NCI-H146 treated with DMSO at 0.1 percent for 48 hours (cell line): ENCODE data around the gene ZSCAN5C.
"Not testable (repeated sequence)": the region's sequence is repeated elsewhere in the genome, so short reads cannot be mapped to it uniquely, and the experiment has no call there.

Experiments
- DNase-seq: peaks from one replicate; lab custom pipeline; 2025; ENCODE audit not compliant: unreplicated experiment; lab: John Stamatoyannopoulos, UW

The ZSCAN5C gene

GRCh38 chr19:56191711-56192110 is 10.4 kb upstream of the ZSCAN5C start:
- no peak for DNase-seq

DNA sequence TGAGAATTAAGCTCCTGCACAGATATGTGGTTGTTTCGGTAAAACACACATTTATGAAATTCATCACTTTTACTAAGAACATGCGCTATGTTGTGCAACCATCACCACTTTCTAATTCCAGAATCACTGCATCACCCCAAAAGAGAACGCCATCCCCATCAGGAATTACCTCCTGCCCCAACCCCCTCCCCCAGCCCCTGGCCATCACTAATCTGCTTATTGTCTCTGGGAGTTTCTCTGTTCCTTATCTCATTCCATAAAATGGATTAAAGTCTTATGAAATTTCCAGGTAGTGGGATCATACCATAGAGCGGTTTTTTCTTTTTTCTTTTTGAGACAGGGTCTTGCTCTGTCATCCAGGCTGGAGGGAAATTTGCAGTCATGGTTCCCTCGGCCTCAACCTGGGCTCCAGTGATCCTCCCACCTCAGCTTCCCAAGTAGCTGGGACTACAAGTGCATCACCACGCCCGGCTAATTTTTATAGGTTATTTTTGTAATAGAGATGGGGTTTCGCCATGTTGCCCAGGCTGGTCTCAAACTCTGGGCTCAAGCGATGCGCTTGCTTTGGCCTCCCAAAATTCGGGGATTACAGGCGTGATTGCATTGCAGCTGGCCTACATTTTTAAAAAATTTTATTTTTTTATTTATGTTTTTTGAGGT is 8.0 kb upstream of the ZSCAN5C start:
- DNase-seq: no peak

- DNase-seq: not testable (repeated sequence)
These were observed 4.4 kb upstream of the ZSCAN5C start, which contains the start of gene ZSCAN5B for GRCh38 chr19:56197646-56198045. TSS of gene ZSCAN5B (minus strand) at chr19:56197783. CDS start at chr19:56193052, 4,731 bp downstream.

GRCh38 chr19:56199687-56200086 is 2.4 kb upstream of the ZSCAN5C start:
- no peak for DNase-seq

DNA sequence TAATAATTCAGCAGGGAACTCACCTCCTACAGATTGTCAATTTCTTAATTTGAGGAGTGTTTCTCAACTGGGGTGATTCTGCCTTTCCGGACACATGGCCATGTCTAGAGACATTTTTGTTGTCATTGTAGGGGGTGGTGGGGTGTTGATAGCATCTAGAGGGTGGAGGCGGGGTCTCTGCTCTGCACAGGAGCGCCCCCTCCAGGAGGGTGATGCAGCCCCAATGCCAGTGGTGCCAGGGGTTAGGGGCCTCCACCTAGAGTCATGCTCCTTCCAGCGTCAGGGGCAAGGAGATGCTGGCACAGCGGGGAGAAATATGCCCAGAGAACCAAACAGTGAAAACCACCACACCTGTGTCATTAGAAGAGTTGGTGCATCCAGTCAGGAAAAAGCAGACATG is 5.5 kb downstream of the ZSCAN5C start:
- not testable (repeated sequence) for DNase-seq

DNA sequence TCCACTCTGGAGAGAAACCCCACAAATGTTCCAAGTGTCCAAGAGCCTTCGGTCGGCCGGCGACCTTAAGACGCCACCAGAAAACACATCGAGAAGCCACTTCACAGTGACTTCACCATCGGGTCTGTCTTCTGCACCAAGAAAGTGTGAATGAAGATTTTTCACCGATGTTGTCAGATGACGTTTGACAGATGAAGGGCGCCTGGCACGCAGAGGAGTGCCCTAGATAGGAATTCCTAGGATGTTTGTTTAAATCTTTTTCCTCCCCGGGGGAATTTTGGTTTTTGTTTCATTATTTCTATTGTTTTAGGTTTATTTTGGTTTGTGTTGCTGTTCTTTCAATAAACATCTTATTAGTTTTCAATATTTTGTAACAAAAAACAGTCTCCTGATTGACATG is 7.0 kb downstream of the ZSCAN5C start:
- DNase-seq: no peak

GRCh38 chr19:56210036-56210435 is 8.0 kb downstream of the ZSCAN5C start:
- DNase-seq: not testable (repeated sequence)

DNA sequence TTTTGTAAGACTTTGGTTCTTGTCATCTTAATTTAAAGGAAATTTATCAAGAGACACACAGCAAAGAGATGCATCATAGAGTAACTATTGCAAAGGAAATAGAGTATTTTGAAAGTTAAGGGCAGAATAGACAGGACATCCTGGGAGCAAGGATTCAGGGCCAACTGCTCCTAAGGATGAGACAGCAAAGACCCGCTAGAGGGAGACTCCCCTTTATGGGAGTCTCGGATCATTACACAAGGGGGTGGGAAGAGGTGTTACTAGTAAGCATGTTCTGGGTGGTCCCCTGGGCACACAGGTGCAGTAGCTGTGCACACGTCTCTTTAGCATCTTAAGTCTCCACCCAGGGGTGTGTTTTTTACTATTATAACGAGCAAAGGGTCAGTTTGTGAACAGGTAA is 9.6 kb downstream of the ZSCAN5C start:
- no peak for DNase-seq

GRCh38 chr19:56217039-56217949 is 15.2 kb downstream of the ZSCAN5C start:
- DNase-seq: peak; percentile 21

DNA sequence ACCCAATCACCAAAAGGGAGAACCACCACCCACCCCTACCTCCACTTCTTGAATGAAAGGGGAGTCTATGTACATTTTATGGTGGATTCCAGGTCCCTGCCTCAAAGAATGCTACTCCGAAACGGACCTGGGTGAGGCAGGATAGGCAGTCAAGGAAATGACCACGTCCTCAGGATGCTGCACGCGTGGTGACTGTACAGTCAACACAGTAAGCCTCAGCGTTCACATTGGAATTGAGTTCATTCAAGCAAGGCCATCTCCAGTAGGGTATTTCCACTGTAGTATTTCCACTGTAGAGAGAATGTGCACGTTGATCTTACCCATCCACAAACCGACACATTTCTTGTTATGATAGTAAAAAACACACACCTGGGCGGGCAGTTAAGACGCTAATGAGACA is 16.9 kb downstream of the ZSCAN5C start:
- no peak for DNase-seq

DNA sequence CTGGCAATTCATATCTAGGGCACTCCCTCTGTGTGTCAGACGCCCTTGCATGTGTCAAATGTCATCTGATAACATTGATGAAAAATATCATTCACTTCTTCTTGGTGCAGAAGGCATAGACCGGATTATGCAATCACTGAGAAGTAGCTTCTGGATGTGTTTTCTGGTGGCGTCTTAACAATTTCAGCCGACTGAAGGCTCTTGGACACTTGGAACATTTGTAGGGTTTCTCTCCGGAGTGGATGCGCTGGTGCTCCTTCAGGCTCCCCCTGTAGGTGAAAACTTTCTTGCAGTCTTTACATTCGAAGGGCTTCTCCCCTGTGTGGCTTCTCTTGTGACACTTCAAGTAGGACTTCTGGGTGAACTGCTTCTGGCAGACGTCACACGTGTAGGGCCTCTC is 19.4 kb downstream of the ZSCAN5C start:
- not testable (repeated sequence) for DNase-seq

DNA sequence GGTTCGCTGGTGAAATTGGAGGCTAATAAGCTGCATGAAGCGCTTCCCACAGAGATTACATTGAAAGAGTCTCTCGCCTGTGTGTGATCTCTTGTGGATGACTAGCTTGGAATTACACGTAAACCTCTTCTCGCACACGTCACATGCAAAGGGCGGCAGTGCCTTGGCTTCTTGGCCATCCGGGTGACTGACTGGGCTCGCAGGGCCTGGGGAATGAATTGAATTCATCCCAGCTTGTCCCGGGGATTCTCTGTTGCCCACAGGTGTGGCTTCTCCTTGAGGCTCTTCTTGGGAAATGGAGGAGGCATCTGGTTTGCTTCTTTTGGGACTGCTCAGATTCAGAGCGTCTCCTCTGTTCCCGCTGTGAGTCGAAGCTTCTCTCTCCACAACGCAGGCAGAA is 19.8 kb downstream of the ZSCAN5C start:
- no peak for DNase-seq

GRCh38 chr19:56222901-56223300 is 20.8 kb downstream of the ZSCAN5C start:
- no peak for DNase-seq

DNA sequence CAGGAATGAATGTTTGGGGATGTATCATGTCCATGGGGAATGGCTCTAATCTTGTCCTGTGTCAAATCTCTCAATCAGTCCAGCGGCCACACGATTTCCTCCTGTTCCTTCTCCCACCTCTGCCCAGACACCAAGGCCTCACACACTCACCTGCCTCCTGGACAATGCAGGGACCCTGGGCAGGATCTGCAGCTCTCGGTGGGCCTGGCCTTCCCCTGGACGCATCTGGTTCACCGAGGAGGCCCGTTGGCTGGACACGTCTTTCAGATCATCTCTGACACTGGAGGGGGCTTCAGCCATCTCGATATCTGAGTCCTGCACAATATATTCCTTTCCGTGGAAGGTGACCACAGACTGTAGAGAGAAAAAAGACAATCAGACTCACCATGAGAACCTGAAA is 21.4 kb downstream of the ZSCAN5C start:
- no peak for DNase-seq

- DNase-seq: no peak
These were observed 43.2 kb downstream of the ZSCAN5C start for GRCh38 chr19:56245121-56245740.

DNA sequence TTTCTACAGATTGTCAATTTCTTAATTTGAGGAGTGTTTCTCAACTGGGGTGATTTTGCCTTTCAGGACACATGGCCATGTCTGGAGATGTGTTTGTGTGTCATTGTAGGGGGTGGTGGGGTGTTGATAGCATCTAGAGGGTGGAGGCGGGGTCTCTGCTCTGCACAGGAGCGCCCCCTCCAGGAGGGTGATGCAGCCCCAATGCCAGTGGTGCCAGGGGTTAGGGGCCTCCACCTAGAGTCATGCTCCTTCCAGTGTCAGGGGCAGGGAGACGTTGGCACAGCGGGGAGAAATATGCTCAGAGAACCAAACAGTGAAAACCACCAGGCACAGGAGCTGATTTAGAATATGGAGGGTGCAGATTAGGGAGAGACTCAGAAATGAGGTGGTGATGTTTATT is 43.7 kb downstream of the ZSCAN5C start:
- not testable (repeated sequence) for DNase-seq

- not testable (repeated sequence) for DNase-seq
These were observed 46.8 kb downstream of the ZSCAN5C start for GRCh38 chr19:56248736-56249338.

- peak; percentile 81 for DNase-seq
These were observed 50.8 kb downstream of the ZSCAN5C start for GRCh38 chr19:56252699-56253422.

DNA sequence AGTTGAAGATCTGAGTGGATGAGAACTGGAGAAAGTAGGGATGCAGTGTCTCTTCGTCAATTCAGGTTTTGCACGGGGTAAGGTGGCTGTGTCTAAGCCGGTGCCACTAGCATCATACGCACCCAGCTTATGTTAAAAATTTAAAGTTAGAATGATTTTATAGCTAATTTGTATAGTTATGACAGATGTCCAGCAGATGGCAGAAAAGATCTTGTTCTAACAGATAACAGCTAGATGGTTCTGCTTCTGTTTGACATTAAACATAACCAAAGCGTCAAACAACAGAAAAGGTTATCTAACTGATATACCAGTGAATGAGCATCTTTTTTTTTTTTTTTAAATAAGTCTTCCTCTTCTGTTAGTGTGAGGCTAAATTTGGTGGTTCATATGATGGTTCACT is 51.7 kb downstream of the ZSCAN5C start:
- DNase-seq: peak; percentile 70

- no peak for DNase-seq
These were observed 56.2 kb downstream of the ZSCAN5C start for GRCh38 chr19:56258272-56258671.
